IPS DF 4.7 (cell line): ENCODE results near the gene FGF2.
"Not testable (repeated sequence)": the region's sequence is repeated elsewhere in the genome, so short reads cannot be mapped to it uniquely, and the experiment has no call there.

Experiments used
- DNase-seq: peaks from one replicate; pipeline ENCODE4 v3.0.0-alpha.2; 2013; ENCODE audit warnings: low spot score; ENCODE audit errors: extremely low read depth

Gene FGF2

GRCh38 chr4:122921971-122922876, 95.6 kb downstream of the FGF2 start, which contains the start of gene NUDT6:
NUDT6 (minus strand) TSS chr4:122922597; CDS start chr4:122922572, 25 bp downstream.
- DNase-seq: no peak

GRCh38 chr4:122922877-122923511, 96.4 kb downstream of the FGF2 start:
- DNase-seq: peak; percentile 83

DNA sequence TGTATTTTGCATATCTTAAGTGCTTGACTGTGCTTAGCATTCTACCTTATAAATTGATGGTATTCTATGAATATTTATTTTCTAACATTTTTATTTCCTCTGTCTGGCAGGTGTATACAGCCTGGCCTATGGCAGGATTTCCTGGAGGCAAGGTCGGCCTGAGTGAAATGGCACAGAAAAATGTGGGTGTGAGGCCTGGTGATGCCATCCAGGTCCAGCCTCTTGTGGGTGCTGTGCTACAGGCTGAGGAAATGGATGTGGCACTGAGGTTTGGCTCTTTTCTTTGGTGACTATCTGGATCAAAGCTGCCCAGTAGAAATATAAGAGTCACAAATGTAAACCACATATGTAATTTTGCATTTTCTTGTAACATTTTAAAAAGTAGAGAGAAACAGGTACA, 102.3 kb downstream of the FGF2 start:
- no peak for DNase-seq

DNA sequence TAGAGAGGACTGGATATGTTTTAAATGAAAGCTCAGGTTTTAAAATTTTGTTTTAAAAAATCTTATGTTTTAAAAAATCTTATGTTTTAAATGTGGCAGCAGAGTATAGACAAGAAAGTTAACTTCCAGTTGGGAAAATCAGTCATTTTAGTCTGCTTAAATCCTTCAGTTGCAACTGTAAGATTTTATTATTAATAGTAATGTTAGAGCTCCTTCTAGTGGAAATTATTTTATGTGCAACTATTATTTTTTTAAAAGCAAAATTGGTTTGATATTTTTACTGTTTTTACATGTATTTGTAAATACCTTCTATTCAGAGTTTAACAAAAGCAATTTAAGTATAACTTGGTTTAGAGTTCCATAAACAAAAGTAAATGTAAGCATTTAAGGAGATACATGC, 104.2 kb downstream of the FGF2 start:
- DNase-seq: no peak

DNA sequence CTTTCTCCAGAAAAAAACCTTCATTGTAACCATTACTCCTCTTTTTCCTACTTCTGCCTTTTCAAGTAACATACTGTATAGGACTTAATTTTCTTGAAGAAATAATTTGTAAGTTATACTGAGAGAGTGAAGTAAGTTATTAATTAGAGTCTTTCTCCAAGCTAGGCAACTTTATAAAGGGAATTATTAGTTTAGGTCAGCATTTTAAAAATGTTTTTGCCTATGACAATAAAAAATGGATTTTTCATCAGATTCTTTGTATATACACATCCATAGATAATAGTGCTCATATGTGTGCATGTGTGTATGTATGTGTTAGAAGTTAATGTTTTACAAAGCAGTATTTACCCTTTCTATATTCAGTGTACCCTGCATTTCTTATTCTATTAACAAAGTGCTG, 106.1 kb downstream of the FGF2 start:
- DNase-seq: no peak

DNA sequence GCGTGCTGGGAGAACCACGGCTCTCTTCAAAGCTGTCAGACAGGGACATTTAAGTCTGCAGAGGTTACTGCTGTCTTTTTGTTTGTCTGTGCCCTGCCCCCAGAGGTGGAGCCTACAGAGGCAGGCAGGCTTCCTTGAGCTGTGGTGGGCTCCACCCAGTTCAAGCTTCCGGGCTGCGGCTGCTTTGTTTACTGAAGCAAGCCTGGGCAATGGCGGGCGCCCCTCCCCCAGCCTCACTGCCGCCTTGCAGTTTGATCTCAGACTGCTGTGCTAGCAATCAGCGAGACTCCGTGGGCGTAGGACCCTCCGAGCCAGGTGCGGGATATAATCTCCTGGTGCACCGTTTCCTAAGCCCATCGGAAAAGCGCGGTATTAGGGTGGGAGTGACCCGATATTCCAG, 118.5 kb downstream of the FGF2 start:
- DNase-seq: not testable (repeated sequence)

DNA sequence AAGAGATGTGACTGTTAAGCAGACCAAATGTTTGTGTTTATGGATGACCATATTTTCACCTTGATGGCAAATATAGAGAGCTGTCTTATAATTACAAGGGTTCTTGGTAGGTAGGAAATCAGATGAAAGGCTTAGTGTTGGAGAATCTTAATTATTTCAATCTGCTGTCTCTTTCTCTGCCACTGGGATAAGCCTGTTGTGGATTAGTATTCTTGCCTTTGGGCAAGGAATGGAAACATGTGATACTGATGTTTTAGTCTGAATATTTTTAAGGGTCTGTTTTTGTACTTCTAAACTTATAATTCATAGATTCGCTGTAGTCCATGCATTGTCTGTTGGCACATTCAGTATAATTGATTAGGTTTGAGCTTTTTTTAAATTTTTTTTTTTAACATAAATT, 119.5 kb downstream of the FGF2 start:
- DNase-seq: no peak
